ENCODE data around the gene C10orf62.

The C10orf62 gene

DNA sequence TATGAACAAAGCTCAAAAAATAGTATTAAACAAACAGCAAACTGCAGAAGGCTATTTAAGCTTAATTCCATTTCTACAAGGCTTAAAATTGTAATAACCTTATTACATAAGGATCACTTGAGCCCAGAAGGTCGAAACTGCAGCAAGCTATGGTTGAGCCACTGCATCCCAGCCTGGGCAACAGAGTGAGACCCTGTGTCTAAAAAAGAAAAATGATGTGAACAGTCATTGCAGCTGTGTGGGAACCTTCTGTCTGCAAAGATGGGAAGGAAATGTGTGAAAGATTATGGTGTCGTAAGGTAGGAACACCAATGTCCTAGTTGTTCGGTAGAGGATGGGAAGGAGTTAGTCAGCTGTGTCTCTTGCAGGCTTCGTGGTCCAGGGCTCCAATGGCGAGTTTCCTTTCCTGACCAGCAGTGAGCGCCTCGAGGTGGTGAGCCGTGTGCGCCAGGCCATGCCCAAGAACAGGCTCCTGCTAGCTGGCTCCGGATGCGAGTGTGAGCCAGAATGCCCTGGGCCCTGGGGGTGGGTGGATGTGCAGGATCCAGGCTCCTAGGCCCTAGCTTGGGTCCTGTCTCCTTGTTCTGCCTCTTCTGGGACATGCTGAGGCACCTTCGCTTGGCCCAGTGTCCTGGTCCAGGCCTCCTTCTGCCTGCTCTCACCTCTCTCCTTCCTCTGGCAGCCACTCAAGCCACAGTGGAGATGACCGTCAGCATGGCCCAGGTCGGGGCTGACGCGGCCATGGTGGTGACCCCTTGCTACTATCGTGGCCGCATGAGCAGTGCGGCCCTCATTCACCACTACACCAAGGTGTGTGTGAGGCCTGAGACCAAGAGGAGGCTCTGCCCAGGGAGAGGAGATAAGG is 9.1 kb downstream of the C10orf62 start:
- TF ChIP-seq CTCF (IDR thresholded peaks at IDR 0.05; ENCODE audit: insufficient read depth, low read length, poor library complexity, severe bottlenecking): no peak
- no peaks in the 10 kb centered on the region; the same call in 1 of the 2 replicates for H3K27me3 ChIP-seq (replicated peaks; ENCODE audit: control insufficient read depth, insufficient read depth, low read length)
- H3K36me3 ChIP-seq (ENCODE audit: control insufficient read depth, insufficient read depth, low read length): no peaks in the 10 kb centered on the region
- no peak for DNase-seq (ENCODE audit: extremely low read depth, insufficient read length)
- H3K4me3 ChIP-seq (replicated peaks; ENCODE audit: low read depth, low read length): no peak overlapping the region

- no peak for DNase-seq (ENCODE audit: extremely low read depth, insufficient read length)
- H3K27me3 ChIP-seq (replicated peaks; ENCODE audit: control insufficient read depth, insufficient read depth, low read length): no peaks in the 10 kb centered on the region; the same call in 1 of the 2 replicates
- H3K36me3 ChIP-seq (ENCODE audit: control insufficient read depth, insufficient read depth, low read length): no peaks in the 10 kb centered on the region
- no peak for TF ChIP-seq CTCF (IDR thresholded peaks at IDR 0.05; ENCODE audit: insufficient read depth, low read length, poor library complexity, severe bottlenecking)
- no peak overlapping the region for H3K4me3 ChIP-seq (replicated peaks; ENCODE audit: low read depth, low read length)
Observed at GRCh38 chr10:97599272-97599619, 9.7 kb downstream of the C10orf62 start.

DNA sequence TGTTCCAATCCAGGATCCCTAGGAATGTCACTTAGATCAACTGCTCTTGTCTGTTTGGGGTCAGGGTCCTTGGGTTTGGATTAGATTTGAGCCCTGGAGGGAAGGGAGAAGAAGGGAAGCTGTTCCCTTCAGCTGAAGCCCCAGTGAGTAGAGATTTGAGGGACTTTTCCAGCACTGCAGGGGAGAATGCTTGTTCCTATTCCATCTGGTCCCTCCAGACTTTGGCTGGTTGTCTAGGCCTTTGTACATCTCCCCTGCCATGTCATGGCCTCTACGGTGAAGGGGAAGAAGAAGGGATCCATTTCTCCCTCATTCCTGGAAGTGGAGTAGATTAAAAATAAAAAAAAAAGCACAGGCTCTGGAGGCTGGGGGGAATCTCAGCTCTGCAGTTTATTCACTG is 11.1 kb downstream of the C10orf62 start:
- no peak for TF ChIP-seq CTCF (IDR thresholded peaks at IDR 0.05; ENCODE audit: insufficient read depth, low read length, poor library complexity, severe bottlenecking)
- H3K4me3 ChIP-seq (replicated peaks; ENCODE audit: low read depth, low read length): no peak overlapping the region
- no peaks in the 10 kb centered on the region; the same call in 1 of the 2 replicates for H3K27me3 ChIP-seq (replicated peaks; ENCODE audit: control insufficient read depth, insufficient read depth, low read length)
- H3K36me3 ChIP-seq (ENCODE audit: control insufficient read depth, insufficient read depth, low read length): no peaks in the 10 kb centered on the region
- DNase-seq (ENCODE audit: extremely low read depth, insufficient read length): no peak

DNA sequence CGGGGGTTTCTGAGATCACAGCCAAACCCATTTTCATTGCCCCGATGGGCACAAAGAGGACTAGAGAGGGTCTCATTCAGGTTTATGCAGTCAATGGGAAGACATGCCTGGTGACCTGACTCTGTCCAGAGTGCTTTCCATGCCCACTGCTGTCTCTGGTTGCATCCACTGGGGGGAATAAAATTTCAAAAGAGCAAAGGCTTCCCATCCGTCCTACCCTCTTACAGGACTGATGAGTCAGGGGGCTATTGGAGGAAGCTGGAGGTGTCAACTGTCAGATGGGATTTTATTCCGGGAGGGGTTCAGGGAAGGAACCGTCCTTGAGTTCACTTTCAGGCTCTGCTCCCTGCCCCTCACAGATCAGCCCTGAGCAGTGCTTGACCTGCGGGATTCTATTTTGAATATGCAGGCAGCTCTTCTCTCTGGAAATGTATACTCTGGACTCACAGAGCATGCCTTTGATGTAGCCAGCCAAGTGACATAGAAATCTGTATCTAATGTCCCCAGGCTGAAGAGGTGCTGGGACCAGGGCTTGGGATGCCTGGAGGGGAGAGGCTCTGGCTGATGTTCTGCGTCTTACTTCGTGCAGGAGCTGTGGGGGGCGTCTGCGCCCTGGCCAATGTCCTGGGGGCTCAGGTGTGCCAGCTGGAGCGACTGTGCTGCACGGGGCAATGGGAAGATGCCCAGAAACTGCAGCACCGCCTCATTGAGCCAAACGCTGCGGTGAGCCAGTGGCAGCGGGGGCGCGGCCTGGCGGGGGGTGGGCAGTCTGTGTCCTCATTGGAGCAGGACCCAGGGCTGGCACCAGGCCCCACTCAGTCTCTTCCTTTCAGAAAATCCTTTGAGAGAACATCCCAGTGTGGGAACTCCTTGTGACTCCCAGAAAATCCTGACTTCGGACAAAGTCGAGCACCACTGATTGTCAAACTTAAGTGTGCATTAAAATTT is 12.0 kb downstream of the C10orf62 start:
- DNase-seq (ENCODE audit: extremely low read depth, insufficient read length): no peak
- no peak overlapping the region for H3K4me3 ChIP-seq (replicated peaks; ENCODE audit: low read depth, low read length)
- no peak for TF ChIP-seq CTCF (IDR thresholded peaks at IDR 0.05; ENCODE audit: insufficient read depth, low read length, poor library complexity, severe bottlenecking)
- H3K36me3 ChIP-seq (ENCODE audit: control insufficient read depth, insufficient read depth, low read length): no peaks in the 10 kb centered on the region
- no peaks in the 10 kb centered on the region; the same call in 1 of the 2 replicates for H3K27me3 ChIP-seq (replicated peaks; ENCODE audit: control insufficient read depth, insufficient read depth, low read length)

DNA sequence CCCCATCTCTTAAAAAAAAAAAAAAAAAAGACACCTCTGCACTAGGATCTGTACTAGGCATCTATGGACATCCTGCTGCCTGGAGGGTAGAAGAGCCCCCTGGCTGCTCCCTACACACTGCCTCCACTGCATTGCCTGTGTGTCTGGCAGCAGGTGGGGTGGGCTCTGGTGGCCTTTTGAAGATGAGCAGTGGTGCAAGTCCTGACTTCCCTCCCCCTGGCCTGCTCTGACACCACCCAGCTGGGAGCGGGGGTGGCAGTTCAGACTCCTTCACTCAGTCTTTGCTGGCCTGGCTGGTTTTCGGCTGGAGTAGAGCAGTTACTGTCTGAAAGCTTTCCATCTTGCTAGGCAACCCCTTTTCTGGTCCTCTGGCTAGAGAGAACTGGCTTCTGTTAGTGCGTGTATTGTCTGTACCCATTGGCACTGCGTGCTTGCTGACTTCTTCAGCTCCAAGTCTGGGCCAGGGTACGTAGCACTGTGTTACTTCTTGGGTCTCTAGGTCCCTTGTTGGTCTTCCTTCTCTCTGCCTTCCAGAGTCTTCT is 17.6 kb downstream of the C10orf62 start:
- no peak for TF ChIP-seq CTCF (IDR thresholded peaks at IDR 0.05; ENCODE audit: insufficient read depth, low read length, poor library complexity, severe bottlenecking)
- DNase-seq (ENCODE audit: extremely low read depth, insufficient read length): no peak
- Histone ChIP-seq H3K36me3 (ENCODE audit: control insufficient read depth, insufficient read depth, low read length) (no peaks in the 10 kb centered on the region), H3K27me3 (replicated peaks; ENCODE audit: control insufficient read depth, insufficient read depth, low read length) (no peaks in the 10 kb centered on the region), H3K4me3 (replicated peaks; ENCODE audit: low read depth, low read length) (no peak overlapping the region)

Data from GM06990 (cell line).